HG02870 (cell line): Measurements from ENCODE around the gene SIPA1L3.

ENCODE experiments used
- ATAC-seq: cut with Tn5 transposase; IDR thresholded peaks from one replicate; pipeline ENCODE4 v1.9.1; 2021; ENCODE audit warnings: mild to moderate bottlenecking, moderate library complexity; ENCODE audit not compliant: unreplicated experiment

SIPA1L3 gene

GRCh38 chr19:37972803-37973202 is 65.8 kb downstream of the SIPA1L3 start:
- no peak for ATAC-seq

DNA sequence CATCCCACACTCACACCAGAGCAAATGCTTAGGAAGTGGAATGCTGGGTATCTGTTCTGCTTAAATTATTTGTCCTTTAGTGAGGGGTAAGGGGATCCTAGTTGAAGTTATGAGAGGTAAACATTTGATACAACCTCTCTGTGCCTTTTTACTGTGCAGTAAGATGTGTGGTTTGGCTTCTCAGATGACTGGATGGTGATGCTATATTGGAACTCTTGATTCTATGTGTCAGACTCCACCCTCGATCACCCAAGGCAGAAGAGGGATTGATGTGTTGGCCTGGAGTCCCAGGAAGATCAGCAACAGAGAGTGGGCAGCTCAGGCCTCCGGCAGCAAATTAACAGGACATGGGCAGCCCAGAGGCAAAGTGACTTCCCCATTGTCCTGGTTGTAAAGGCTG is 66.7 kb downstream of the SIPA1L3 start:
- ATAC-seq = no peak

GRCh38 chr19:37975071-37975470 is 68.1 kb downstream of the SIPA1L3 start:
- no peak for ATAC-seq

- ATAC-seq = no peak
Observed at GRCh38 chr19:37975596-37976515, 68.8 kb downstream of the SIPA1L3 start.

DNA sequence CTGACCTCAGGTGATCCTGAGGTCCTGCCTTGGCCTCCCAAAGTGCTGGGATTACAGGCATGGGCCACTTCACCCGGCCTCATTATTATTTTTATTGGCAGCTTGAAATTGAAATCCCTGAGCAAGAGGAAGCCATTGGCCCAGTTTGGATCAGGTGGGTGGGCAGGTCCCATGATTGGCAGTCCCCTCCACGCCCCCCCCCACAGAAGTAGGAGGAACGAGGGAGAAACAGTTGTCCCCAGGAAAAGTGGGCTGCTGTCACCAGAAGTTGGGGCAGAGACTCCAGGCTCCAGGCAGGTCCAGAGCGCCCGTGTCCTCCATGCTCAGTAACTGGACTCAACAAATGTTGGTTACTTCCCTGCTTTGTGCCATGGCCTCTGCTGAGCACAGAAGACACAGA is 70.4 kb downstream of the SIPA1L3 start:
- no peak for ATAC-seq

DNA sequence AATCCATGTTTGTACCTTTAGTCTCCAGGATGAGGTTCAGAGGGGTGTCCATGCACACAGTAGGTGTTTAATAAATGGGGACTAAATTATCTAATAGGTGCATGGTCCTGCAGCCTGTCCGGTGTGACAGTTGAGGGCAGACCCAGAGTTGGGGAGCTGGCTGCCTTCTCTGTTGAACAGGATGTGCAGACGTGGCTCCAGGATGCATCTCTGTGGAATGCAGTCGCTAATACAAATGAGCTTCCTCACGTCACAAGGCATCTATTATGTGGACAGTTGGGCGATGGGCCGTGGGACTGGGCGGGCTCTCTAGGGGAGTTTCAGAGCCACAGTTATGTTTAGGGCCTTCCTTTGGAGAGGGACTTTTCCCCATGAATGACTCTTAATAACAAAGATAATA is 71.0 kb downstream of the SIPA1L3 start:
- no peak for ATAC-seq

DNA sequence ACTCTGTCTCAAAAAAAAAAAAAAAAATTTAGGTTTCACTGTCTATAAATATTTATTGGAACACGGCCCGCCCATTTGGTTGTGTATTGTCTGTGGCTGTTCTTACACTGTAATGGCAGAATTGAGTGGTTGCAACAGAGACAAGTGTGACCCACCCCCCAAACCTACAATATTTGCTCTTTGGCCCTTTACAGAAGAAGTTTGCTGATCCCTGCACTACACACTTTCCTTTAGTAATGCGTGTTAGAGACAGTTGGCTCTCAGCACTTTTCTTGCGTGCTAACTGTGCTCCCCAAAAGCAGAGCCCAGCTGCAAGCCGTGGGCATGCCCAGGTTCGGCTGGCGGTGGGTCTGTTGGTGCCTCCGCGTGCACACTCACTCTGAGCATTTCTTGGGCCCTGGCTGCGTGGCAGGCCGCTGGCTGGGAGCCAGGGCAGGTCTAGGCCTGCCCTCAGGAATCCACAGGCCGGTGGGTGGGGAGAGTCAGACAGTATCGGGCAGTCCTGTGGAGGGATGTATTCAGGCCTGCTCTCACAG is 72.6 kb downstream of the SIPA1L3 start:
- peak; percentile 39 for ATAC-seq

GRCh38 chr19:37980419-37981170 is 73.6 kb downstream of the SIPA1L3 start:
- no peak for ATAC-seq

DNA sequence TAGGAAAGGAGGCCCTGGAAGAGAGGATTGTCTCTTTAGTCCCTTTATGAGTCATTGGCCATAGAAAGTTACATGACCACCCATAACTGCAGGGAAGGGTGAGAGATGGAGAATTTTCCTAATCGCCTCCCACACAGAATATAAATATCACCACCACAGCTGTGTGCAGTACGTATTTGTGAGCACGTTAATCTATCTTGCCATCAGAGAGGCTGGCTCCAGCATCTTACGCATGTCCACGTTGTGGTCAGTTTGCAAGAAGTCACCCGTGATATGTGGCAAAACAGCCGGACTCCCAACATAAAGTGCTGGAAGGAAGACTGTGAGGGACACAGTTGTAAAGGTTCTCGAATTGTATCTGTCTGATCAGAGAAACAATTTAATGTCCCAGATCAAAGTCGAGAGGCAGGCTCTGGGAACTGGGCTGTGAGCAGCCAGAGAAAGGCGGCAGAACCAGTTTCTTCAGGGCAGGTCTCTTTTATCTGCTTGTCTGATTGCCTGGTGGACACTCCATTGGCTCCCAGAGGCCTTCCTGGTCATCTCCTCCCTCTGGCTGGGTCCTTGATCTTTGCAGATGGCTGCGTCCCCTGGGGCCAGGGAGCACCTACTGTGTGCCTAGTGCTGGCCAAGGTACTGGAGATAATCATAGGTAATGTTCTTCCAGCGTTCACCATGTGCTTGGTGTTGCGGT is 74.9 kb downstream of the SIPA1L3 start:
- no peak for ATAC-seq

GRCh38 chr19:37982655-37983054 is 75.6 kb downstream of the SIPA1L3 start:
- no peak for ATAC-seq

GRCh38 chr19:37983153-37983552 is 76.1 kb downstream of the SIPA1L3 start:
- no peak for ATAC-seq

GRCh38 chr19:37983916-37984315 is 76.9 kb downstream of the SIPA1L3 start:
- ATAC-seq = no peak

- ATAC-seq = no peak
Observed at GRCh38 chr19:37986048-37986750, 79.2 kb downstream of the SIPA1L3 start.

DNA sequence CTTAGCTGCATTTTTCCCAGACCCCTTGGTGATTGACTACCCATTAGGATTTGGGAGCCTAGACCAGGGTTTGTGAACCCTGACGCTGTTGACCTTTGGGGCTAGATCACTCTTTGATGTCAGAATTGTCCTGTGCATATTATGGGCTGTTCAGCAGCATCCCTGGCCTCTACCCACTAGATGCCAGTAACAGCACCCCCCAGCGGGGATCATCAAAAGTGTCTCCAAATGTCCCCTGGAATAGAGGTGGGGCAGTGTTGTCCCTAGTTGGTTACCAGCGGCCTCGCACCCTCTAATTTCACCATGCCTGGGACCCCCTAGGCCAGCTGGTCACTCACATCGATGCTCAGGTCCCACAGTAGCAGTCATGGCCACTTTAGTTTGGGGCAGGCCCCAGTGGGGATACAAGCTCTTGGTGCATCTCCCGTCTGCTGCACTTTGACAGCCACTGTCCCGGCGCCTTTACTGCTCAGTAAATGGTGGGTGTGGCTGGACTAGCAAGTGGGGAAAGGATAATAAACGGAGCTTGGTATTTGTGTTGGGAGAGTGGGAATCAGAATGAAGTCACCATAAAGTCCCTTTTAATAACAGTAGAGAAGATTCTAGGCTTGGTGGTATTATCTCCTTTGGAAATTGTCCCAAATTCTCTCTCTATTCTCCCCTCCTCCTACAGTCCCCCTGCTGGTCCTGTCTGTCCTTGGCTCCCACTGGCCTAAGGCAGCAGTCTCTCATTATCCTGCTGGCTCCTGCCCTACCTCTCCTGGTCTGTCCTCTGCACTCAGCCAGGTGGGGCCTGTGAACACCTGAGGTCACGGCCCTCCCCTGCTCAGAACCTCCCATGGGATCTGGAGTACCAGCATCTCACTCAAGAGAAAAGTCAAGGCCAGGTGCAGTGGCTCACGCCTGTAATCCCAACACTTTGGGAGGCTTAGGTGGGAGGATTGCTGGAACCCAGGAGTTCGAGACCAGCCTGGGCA is 80.6 kb downstream of the SIPA1L3 start:
- ATAC-seq = no peak

DNA sequence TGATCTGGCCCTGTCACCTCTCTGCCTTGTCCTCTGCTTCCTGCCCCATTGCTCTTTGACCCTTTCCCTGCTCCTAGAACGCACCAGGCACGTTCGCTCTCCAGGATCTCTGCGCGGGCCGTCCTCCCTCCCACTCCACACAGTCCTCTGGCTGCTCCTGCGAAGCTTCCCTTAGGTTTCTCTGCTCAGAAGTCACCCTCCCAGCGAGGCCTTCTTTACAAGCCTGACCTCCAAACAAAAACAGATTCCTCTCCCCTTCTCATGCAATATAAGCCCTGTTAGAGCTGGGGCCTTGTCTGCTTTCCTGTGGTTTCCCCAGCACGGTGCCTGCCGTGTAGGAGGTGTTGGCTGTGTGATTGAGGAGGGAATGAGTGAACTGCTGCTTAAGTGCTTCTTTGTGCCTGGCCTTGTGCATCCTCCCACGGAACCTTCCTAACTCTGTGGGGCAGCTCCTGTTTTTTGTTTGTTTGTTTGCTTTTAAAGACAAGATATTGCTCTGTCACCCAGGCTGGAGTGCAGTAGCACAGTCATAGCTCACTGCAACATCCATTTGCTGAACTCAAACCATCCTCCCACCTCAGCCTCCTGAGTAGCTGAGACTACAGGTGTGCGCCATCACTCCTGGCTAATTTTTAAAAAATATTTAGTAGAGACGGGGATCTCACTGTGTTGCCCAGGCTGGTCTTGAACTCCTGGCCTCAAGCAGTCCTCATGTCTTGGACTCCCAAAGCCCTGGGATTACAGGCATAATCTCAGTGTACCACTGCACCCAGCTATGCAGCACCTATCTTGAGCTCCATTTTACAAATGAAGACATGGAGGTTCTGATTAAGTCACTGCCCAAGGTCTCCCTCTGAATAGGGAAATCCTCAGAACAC is 82.0 kb downstream of the SIPA1L3 start:
- no peak for ATAC-seq

- ATAC-seq = no peak
Observed at GRCh38 chr19:37989855-37990254, 82.8 kb downstream of the SIPA1L3 start.

DNA sequence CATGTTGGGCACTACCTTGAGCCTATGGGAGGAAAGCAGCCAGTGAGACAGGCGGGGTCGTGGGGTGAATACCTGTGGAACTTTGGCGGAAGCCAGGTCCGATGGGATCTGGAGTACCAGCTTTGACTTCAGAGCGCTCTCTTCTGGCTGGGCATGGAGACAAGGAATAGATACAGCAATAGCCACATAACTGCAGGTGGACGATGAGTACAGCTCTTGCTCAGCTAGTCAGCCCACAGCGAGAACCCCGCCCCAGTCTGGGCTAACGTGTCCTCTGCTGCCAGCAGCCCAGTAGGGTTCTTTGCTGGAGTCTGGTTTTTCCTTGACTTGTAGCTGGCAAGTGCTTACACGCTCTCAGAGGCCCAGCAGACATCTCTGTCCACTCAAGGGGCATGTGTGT is 83.4 kb downstream of the SIPA1L3 start:
- ATAC-seq = no peak

DNA sequence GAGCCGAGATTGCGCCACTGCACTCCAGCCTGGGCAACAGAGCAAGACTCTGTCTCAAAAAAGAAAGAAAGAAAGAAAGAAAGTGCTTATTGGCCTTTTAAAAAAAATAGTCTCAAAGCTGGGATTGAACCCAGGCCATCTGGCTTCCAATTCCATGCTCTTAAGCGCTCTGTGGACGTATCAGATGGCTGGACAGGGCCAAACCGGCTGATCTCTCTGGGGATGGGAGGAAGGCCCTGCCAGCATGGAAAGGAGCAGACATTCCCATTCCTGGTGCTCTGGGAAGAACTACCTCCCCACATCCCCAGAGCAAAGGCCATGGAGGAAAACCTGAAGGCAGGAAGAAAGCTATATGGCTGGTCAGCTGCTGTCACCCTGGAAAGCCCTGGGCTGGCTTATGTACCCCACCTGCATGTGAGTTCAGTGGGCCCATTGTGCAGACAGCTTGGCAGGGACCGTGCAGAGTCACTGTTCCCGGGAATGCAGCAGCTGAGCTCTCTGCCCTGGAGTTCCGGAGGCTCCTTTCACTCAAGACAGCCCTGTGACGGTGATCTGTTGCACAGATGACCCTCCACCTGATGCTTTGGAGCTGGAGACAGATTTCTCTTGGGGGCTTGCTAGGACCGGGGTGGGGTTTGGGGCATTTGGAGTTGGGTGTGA is 84.3 kb downstream of the SIPA1L3 start:
- ATAC-seq = no peak
